ENCODE measurements around the gene SPDYE16.
"Not testable (repeated sequence)": the region's sequence is repeated elsewhere in the genome, so short reads cannot be mapped to it uniquely, and the experiment has no call there.

SPDYE16 gene

GRCh38 chr7:76503244-76503643 lies 39.9 kb downstream of the SPDYE16 start:
- not testable (repeated sequence) for DNase-seq

- not testable (repeated sequence) for DNase-seq
Observed at GRCh38 chr7:76502836-76503235, 40.3 kb downstream of the SPDYE16 start.

- DNase-seq: not testable (repeated sequence)
Observed at GRCh38 chr7:76502224-76502623, 40.9 kb downstream of the SPDYE16 start.

GRCh38 chr7:76499924-76500241 lies 43.2 kb downstream of the SPDYE16 start:
- not testable (repeated sequence) for DNase-seq

- not testable (repeated sequence) for DNase-seq
Observed at GRCh38 chr7:76499201-76499923, 43.7 kb downstream of the SPDYE16 start.

GRCh38 chr7:76498583-76499200 lies 44.4 kb downstream of the SPDYE16 start:
- not testable (repeated sequence) for DNase-seq

GRCh38 chr7:76497918-76498582 lies 45.0 kb downstream of the SPDYE16 start:
- DNase-seq: not testable (repeated sequence)

- DNase-seq: not testable (repeated sequence)
Observed at GRCh38 chr7:76495717-76496116, 47.4 kb downstream of the SPDYE16 start.

GRCh38 chr7:76492139-76492538 lies 51.0 kb downstream of the SPDYE16 start:
- DNase-seq: not testable (repeated sequence)

GRCh38 chr7:76487969-76488368 lies 55.1 kb downstream of the SPDYE16 start:
- not testable (repeated sequence) for DNase-seq

GRCh38 chr7:76486618-76487017 lies 56.5 kb downstream of the SPDYE16 start:
- DNase-seq: not testable (repeated sequence)

- not testable (repeated sequence) for DNase-seq
Observed at GRCh38 chr7:76485822-76486610, 57.1 kb downstream of the SPDYE16 start.

- not testable (repeated sequence) for DNase-seq
Observed at GRCh38 chr7:76484456-76484855, 58.6 kb downstream of the SPDYE16 start.

- DNase-seq: not testable (repeated sequence)
Observed at GRCh38 chr7:76483081-76483480, 60.0 kb downstream of the SPDYE16 start.

- not testable (repeated sequence) for DNase-seq
Observed at GRCh38 chr7:76482660-76483059, 60.4 kb downstream of the SPDYE16 start.

All from DMS79 (cell line).